Transverse colon (tissue), 4 donors: ENCODE data around the gene LRRC8D. TPM values are rescaled to one million over a fixed set of nuclear protein-coding genes. Genes with fewer than 3 reads are reported as not detected.
"Not testable (repeated sequence)": the region's sequence is repeated elsewhere in the genome, so short reads cannot be mapped to it uniquely, and the experiment has no call there.

ENCODE experiments used
- DNase-seq: peaks from one replicate; pipeline ENCODE4 v3.0.0-alpha.2; 2019
- H3K27ac ChIP-seq, 4 donors: fragments of 200-600 bp; sonication (generic); 2 replicates each; pipeline ENCODE4 v1.5.1; 2016 to 2018; ENCODE audit warnings: inconsistent platforms in 4 of 4
- H3K27me3 ChIP-seq: fragments of 200-600 bp; sonication (generic); 2 replicates; pipeline ENCODE4 v1.5.1; 2017; ENCODE audit warnings: inconsistent platforms
- H3K36me3 ChIP-seq, 4 donors: fragments of 200-600 bp; sonication (generic); 2 replicates each; pipeline ENCODE4 v1.5.1; 2017 to 2019; ENCODE audit warnings: inconsistent platforms in 4 of 4
- H3K4me1 ChIP-seq, 4 donors: fragments of 200-600 bp; sonication (generic); 2 replicates each; pipeline ENCODE4 v1.5.1; 2017 to 2020; ENCODE audit warnings: inconsistent platforms in 4 of 4
- H3K4me3 ChIP-seq, 4 donors: fragments of 200-600 bp; sonication (generic); 1 replicate in 1 of 4; 2 replicates in 3 of 4; pipeline versions ENCODE4 v1.5.1 to v1.6.1; 2017 to 2019; ENCODE audit warnings: inconsistent platforms in 4 of 4
- H3K9me3 ChIP-seq, 2 donors: fragments of 200-600 bp; sonication (generic); 2 replicates each; pipeline ENCODE4 v1.5.1; 2017 to 2019; ENCODE audit warnings: inconsistent platforms in 2 of 2
- EP300 ChIP-seq: sonication (generic); formaldehyde crosslinking; IDR thresholded peaks from one replicate; pipeline ENCODE4 v1.6.1; 2017; ENCODE audit warnings: antibody characterized with exemption, low read depth
- POLR2A ChIP-seq: fragments of 450-650 bp; IDR thresholded peaks from one replicate; pipeline ENCODE4 v1.6.1; 2016; ENCODE audit warnings: antibody characterized with exemption, mild to moderate bottlenecking, moderate library complexity
- POLR2AphosphoS5 ChIP-seq, 3 donors: sonication (generic); formaldehyde crosslinking; IDR thresholded peaks; one replicate each; pipeline ENCODE4 v1.6.1; 2016; ENCODE audit warnings: antibody characterized with exemption in 3 of 3
- WGBS, 2 donors: methylation state at CpG; one replicate each; pipeline ENCODE4 v1.1.5; 2018; ENCODE audit warnings: low coverage in 1 of 2; 5-methylcytosine and 5-hydroxymethylcytosine counted together
- in situ Hi-C, 4 donors: fragments of 200-750 bp; cut with MboI; loops; one replicate each; pipeline versions ENCODE4 v1.15.0 to v1.15.1; 2017; ENCODE audit warnings: low sequenced_read_pairs in 3 of 4, low pct_ligation_motif_present in 1 of 4, low pct_unique_long_range_greater_than_20kb in 1 of 4
- intact Hi-C: fragments of 100-400 bp; cut with DNase I; formaldehyde crosslinking; loops from one replicate; pipeline ENCODE4 v1.15.1; 2023; ENCODE audit warnings: low total_unique reads
- total RNA-seq, 4 donors: library from RNA; depleted of rRNA; stranded (reverse); fragments of >200 nt; gene quantifications; one replicate each; pipeline ENCODE4 v1.1.0, GENCODE V29; 2016
- TF ChIP-seq, protein P1 (sequence below), 5 experiments: fragments of 200-600 bp in 3 of 5; fragments of 450-650 bp in 2 of 5; sonication (generic) in 3 of 5; IDR thresholded peaks; 1 replicate in 2 of 5; 2 replicates in 3 of 5; pipeline ENCODE4 v1.5.1; 2016 to 2017; ENCODE audit warnings: antibody characterized with exemption in 5 of 5, inconsistent platforms in 3 of 5, mild to moderate bottlenecking in 2 of 5, moderate library complexity in 1 of 5

Gene LRRC8D
- total RNA-seq, 4 donors from 2014 or later, result 8.2 to 81.5 (median 52.4) TPM

- Histone ChIP-seq H3K27ac (no peak overlapping the region), H3K4me3 (no peak overlapping the region), H3K9me3 (no peaks in the 10 kb centered on the region), H3K4me1 (no peaks in the 10 kb centered on the region), H3K27me3 (no peaks in the 10 kb centered on the region), H3K36me3 (peaks cover 0 to 4% (median 0%) of the 10 kb centered on the region in 4 donors)
- 100% methylated on average over 2 of the region's 2 CpGs for WGBS, 2 donors
- TF ChIP-seq EP300 (no peak), POLR2AphosphoS5 (IDR thresholded peaks at IDR 0.05) (no peak), POLR2A (no peak)
- TF ChIP-seq, protein P1, sequence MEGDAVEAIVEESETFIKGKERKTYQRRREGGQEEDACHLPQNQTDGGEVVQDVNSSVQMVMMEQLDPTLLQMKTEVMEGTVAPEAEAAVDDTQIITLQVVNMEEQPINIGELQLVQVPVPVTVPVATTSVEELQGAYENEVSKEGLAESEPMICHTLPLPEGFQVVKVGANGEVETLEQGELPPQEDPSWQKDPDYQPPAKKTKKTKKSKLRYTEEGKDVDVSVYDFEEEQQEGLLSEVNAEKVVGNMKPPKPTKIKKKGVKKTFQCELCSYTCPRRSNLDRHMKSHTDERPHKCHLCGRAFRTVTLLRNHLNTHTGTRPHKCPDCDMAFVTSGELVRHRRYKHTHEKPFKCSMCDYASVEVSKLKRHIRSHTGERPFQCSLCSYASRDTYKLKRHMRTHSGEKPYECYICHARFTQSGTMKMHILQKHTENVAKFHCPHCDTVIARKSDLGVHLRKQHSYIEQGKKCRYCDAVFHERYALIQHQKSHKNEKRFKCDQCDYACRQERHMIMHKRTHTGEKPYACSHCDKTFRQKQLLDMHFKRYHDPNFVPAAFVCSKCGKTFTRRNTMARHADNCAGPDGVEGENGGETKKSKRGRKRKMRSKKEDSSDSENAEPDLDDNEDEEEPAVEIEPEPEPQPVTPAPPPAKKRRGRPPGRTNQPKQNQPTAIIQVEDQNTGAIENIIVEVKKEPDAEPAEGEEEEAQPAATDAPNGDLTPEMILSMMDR (IDR thresholded peaks at IDR 0.05), result no peak
- in situ Hi-C loops (no loop called here), intact Hi-C loops (no loop called here)
- no peak for DNase-seq
Observed at GRCh38 chr1:89922911-89923310, 102.1 kb downstream of the LRRC8D start.

- 88 to 94% methylated on average over 2 to 3 of the region's 3 CpGs for WGBS, 2 donors
- Histone ChIP-seq H3K27ac (no peak overlapping the region), H3K36me3 (peaks cover 0 to 4% (median 0%) of the 10 kb centered on the region in 4 donors), H3K9me3 (no peaks in the 10 kb centered on the region), H3K4me3 (no peak overlapping the region), H3K27me3 (no peaks in the 10 kb centered on the region), H3K4me1 (no peaks in the 10 kb centered on the region)
- no peak for DNase-seq
- intact Hi-C loops (no loop called here), in situ Hi-C loops (no loop called here)
- TF ChIP-seq, protein P1 (IDR thresholded peaks at IDR 0.05), result no peak
Observed at GRCh38 chr1:89923517-89923916, 102.7 kb downstream of the LRRC8D start.

DNA sequence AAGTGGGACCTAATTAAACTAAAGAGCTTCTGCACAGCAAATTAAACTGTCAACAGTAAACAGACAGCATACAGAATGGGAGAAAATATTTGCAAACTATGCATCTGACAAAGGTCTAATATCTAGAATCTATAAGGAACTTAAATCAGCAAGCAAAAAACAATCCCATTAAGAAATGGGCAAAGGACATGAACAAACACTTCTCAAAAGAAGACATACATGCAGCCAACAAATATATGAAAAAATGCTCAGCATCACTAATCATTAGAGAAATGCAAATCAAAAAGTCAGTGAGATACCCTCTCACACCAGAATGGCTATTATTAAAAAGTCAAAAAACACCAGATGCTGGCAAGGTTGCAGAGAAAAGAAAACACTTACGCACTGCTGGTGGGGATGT, 103.2 kb downstream of the LRRC8D start:
- H3K4me3 ChIP-seq, H3K27ac ChIP-seq, H3K4me1 ChIP-seq, H3K9me3 ChIP-seq, H3K36me3 ChIP-seq, H3K27me3 ChIP-seq, DNase-seq, intact Hi-C loops, in situ Hi-C loops: not testable (repeated sequence)
- 96 to 100% methylated on average over 1 of the region's 1 CpG for WGBS, 2 donors

- no peak for TF ChIP-seq POLR2AphosphoS5 (IDR thresholded peaks at IDR 0.05)
- TF ChIP-seq POLR2A, result no peak
- TF ChIP-seq, protein P1 (IDR thresholded peaks at IDR 0.05), result no peak
- TF ChIP-seq EP300, result no peak
- Histone ChIP-seq H3K9me3 (no peaks in the 10 kb centered on the region), H3K27ac (no peak overlapping the region), H3K27me3 (no peaks in the 10 kb centered on the region), H3K4me3 (no peak overlapping the region), H3K4me1 (no peaks in the 10 kb centered on the region), H3K36me3 (peaks cover 0 to 4% (median 0%) of the 10 kb centered on the region in 4 donors)
- in situ Hi-C loops (no loop called here), intact Hi-C loops (no loop called here)
- 78 to 96% methylated on average over 1 to 5 of the region's 5 CpGs for WGBS, 2 donors
- DNase-seq, result no peak
Observed at GRCh38 chr1:89927049-89927448, 106.2 kb downstream of the LRRC8D start.

- in situ Hi-C loops, result no loop called here
- 80 to 86% methylated on average over 1 of the region's 1 CpG for WGBS, 2 donors
- H3K4me3 ChIP-seq, result no peak overlapping the region
Observed at GRCh38 chr1:89927478-89927877, 106.6 kb downstream of the LRRC8D start.

More at GRCh38 chr1:89927478-89927877, 106.6 kb downstream of the LRRC8D start:
- H3K9me3 ChIP-seq, result no peaks in the 10 kb centered on the region
- H3K27ac ChIP-seq, result no peak overlapping the region
- intact Hi-C loops, result no loop called here
- no peak for TF ChIP-seq POLR2AphosphoS5 (IDR thresholded peaks at IDR 0.05)
- no peak for TF ChIP-seq EP300
- TF ChIP-seq, protein P1 (IDR thresholded peaks at IDR 0.05), result no peak
- TF ChIP-seq POLR2A, result no peak
- H3K27me3 ChIP-seq, result no peaks in the 10 kb centered on the region
- no peak for DNase-seq
- H3K36me3 ChIP-seq, result peaks cover 0 to 4% (median 0%) of the 10 kb centered on the region in 4 donors
- H3K4me1 ChIP-seq, result no peaks in the 10 kb centered on the region
